ENCODE measurements around the gene HSBP1.

Gene HSBP1

GRCh38 chr16:83807710-83808572 is at the start of gene HSBP1:
Gene HSBP1, plus strand, starts transcription at chr16:83807978. Its CDS starts 99 bp downstream, at chr16:83808077.
- DNase-seq, result peak; percentile 51 to 93 (median 83)

- peak in 4 of 56 donors; percentile 2 to 13 (median 6) for DNase-seq
Measured at GRCh38 chr16:83762141-83762991, 45.4 kb upstream of the HSBP1 start.

- DNase-seq, result no peak
Measured at GRCh38 chr16:83762992-83763358, 44.8 kb upstream of the HSBP1 start.

GRCh38 chr16:83768986-83769385 is 38.8 kb upstream of the HSBP1 start:
- no peak for DNase-seq

GRCh38 chr16:83769397-83770008 is 38.3 kb upstream of the HSBP1 start:
- peak in 6 of 56 donors; percentile 3 to 48 (median 7) for DNase-seq

- peak in 28 of 56 donors; percentile 7 to 64 (median 20) for DNase-seq
Measured at GRCh38 chr16:83771306-83771942, 36.4 kb upstream of the HSBP1 start.

GRCh38 chr16:83772806-83773205 is 35.0 kb upstream of the HSBP1 start:
- DNase-seq, result peak in 7 of 56 donors; percentile 13 to 71 (median 29)

- DNase-seq, result no peak
Measured at GRCh38 chr16:83774066-83774465, 33.7 kb upstream of the HSBP1 start.

- no peak for DNase-seq
Measured at GRCh38 chr16:83776944-83777343, 30.8 kb upstream of the HSBP1 start.

GRCh38 chr16:83779886-83780285 is 27.9 kb upstream of the HSBP1 start:
- DNase-seq, result peak in 5 of 56 donors; percentile 4 to 55 (median 8)

GRCh38 chr16:83785455-83785854 is 22.3 kb upstream of the HSBP1 start:
- no peak for DNase-seq

GRCh38 chr16:83789642-83790401 is 18.0 kb upstream of the HSBP1 start:
- no peak for DNase-seq

- DNase-seq, result no peak
Measured at GRCh38 chr16:83791916-83792315, 15.9 kb upstream of the HSBP1 start.

- no peak for DNase-seq
Measured at GRCh38 chr16:83792391-83792790, 15.4 kb upstream of the HSBP1 start.

- no peak for DNase-seq
Measured at GRCh38 chr16:83793179-83793578, 14.6 kb upstream of the HSBP1 start.

GRCh38 chr16:83794860-83795554 is 12.8 kb upstream of the HSBP1 start:
- no peak for DNase-seq

GRCh38 chr16:83797013-83797412 is 10.8 kb upstream of the HSBP1 start:
- no peak for DNase-seq

GRCh38 chr16:83799336-83799735 is 8.4 kb upstream of the HSBP1 start:
- DNase-seq, result no peak

- DNase-seq, result peak in 3 of 56 donors; percentile 13 to 28 (median 22)
Measured at GRCh38 chr16:83802135-83802534, 5.6 kb upstream of the HSBP1 start.

Measured in amygdala (tissue), 56 donors.